Pons (tissue), 1 donor: ENCODE data around the gene PKP4.

Experiments used
- DNase-seq: peaks from one replicate; pipeline ENCODE4 v3.0.0-alpha.2; 2016; ENCODE audit warnings: low spot score

PKP4 gene

GRCh38 chr2:158499383-158499782 lies 42.6 kb downstream of the PKP4 start:
- no peak for DNase-seq

- no peak for DNase-seq
These were observed 43.6 kb downstream of the PKP4 start for GRCh38 chr2:158500333-158500732.

- peak; percentile 87 for DNase-seq
These were observed 44.5 kb downstream of the PKP4 start for GRCh38 chr2:158501301-158501700.

- no peak for DNase-seq
These were observed 46.2 kb downstream of the PKP4 start for GRCh38 chr2:158502974-158503373.

- no peak for DNase-seq
These were observed 47.3 kb downstream of the PKP4 start for GRCh38 chr2:158504088-158504487.

- no peak for DNase-seq
These were observed 48.7 kb downstream of the PKP4 start for GRCh38 chr2:158505448-158505934.

- no peak for DNase-seq
These were observed 50.4 kb downstream of the PKP4 start for GRCh38 chr2:158507141-158507540.

GRCh38 chr2:158507679-158508078 lies 50.9 kb downstream of the PKP4 start:
- DNase-seq, result no peak

- no peak for DNase-seq
These were observed 53.4 kb downstream of the PKP4 start for GRCh38 chr2:158509928-158510797.

- DNase-seq, result no peak
These were observed 54.1 kb downstream of the PKP4 start for GRCh38 chr2:158510887-158511286.

- DNase-seq, result no peak
These were observed 55.0 kb downstream of the PKP4 start for GRCh38 chr2:158511706-158512105.

- no peak for DNase-seq
These were observed 55.6 kb downstream of the PKP4 start for GRCh38 chr2:158512323-158512722.

- DNase-seq, result no peak
These were observed 57.1 kb downstream of the PKP4 start for GRCh38 chr2:158513841-158514240.

- DNase-seq, result no peak
These were observed 61.3 kb downstream of the PKP4 start for GRCh38 chr2:158518084-158518483.

GRCh38 chr2:158519481-158519880 lies 62.7 kb downstream of the PKP4 start:
- DNase-seq, result no peak

GRCh38 chr2:158529379-158530259 lies 72.9 kb downstream of the PKP4 start:
- DNase-seq, result no peak

GRCh38 chr2:158530829-158531228 lies 74.1 kb downstream of the PKP4 start:
- DNase-seq, result no peak

- DNase-seq, result no peak
These were observed 76.3 kb downstream of the PKP4 start for GRCh38 chr2:158533009-158533408.

GRCh38 chr2:158539176-158540005 lies 82.6 kb downstream of the PKP4 start:
- peak; percentile 39 for DNase-seq

GRCh38 chr2:158542577-158542976 lies 85.8 kb downstream of the PKP4 start:
- no peak for DNase-seq

GRCh38 chr2:158543957-158544356 lies 87.2 kb downstream of the PKP4 start:
- no peak for DNase-seq

GRCh38 chr2:158544998-158545397 lies 88.2 kb downstream of the PKP4 start:
- DNase-seq, result no peak
